Measurements from ENCODE around the gene DPP6.

The DPP6 gene

DNA sequence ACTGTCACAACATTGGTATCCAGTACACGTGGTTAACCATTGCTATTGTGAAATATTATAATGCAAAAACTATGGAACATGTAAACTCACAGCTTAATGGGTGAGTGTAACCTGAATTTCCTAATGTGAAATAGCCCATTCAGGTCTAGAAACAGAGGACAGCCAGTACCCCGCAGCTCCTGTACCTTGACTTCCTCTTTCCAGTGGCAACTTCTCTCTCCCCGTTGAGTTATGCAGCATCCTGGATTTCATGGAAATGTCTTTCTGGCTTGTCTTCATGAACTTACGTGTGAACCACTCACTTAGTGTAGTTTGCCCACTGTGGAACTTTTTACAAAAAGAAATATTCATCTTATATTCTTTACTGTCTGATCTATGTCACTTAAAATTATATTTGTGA lies 384.4 kb downstream of the DPP6 start:
- Histone ChIP-seq H3K27me3 (ENCODE audit: insufficient read depth, poor library complexity, severe bottlenecking) (no peaks in the 10 kb centered on the region), H3K4me3 (ENCODE audit: severe bottlenecking) (no peak overlapping the region), H3K36me3 (ENCODE audit: low read depth) (no peaks in the 10 kb centered on the region), H3K4me1 (ENCODE audit: insufficient read depth, poor library complexity, severe bottlenecking) (no peaks in the 10 kb centered on the region), H3K9me3 (ENCODE audit: severe bottlenecking) (no peaks in the 10 kb centered on the region), H3K27ac (ENCODE audit: poor library complexity, severe bottlenecking) (no peak overlapping the region)
- ATAC-seq (ENCODE audit: low read depth) = no peak
- TF ChIP-seq, protein P1, sequence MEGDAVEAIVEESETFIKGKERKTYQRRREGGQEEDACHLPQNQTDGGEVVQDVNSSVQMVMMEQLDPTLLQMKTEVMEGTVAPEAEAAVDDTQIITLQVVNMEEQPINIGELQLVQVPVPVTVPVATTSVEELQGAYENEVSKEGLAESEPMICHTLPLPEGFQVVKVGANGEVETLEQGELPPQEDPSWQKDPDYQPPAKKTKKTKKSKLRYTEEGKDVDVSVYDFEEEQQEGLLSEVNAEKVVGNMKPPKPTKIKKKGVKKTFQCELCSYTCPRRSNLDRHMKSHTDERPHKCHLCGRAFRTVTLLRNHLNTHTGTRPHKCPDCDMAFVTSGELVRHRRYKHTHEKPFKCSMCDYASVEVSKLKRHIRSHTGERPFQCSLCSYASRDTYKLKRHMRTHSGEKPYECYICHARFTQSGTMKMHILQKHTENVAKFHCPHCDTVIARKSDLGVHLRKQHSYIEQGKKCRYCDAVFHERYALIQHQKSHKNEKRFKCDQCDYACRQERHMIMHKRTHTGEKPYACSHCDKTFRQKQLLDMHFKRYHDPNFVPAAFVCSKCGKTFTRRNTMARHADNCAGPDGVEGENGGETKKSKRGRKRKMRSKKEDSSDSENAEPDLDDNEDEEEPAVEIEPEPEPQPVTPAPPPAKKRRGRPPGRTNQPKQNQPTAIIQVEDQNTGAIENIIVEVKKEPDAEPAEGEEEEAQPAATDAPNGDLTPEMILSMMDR (IDR thresholded peaks at IDR 0.05; ENCODE audit: poor library complexity, severe bottlenecking) = no peak
- no peak for DNase-seq (ENCODE audit: low spot score)

DNA sequence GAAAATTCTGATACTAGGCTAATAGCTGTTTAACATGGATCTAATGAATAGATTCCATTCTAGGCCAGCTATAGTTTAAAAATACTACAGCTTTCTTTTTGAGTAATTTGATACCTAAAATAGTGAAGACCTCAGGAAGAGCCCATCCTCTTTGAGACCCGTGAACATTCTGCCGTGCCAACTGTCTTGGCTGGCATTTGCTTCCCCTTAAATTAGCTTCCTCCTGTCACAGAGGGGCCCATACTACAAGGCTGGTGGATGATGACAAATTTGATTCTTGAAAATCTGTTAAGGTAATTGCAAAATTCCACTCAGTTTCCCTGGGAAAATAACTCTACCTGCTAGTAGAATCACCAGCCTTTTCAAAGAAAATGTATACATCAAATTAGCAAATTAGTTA lies 385.0 kb downstream of the DPP6 start:
- Histone ChIP-seq H3K27ac (ENCODE audit: poor library complexity, severe bottlenecking) (no peak overlapping the region), H3K4me3 (ENCODE audit: severe bottlenecking) (no peak overlapping the region), H3K36me3 (ENCODE audit: low read depth) (no peaks in the 10 kb centered on the region), H3K4me1 (ENCODE audit: insufficient read depth, poor library complexity, severe bottlenecking) (no peaks in the 10 kb centered on the region), H3K27me3 (ENCODE audit: insufficient read depth, poor library complexity, severe bottlenecking) (no peaks in the 10 kb centered on the region), H3K9me3 (ENCODE audit: severe bottlenecking) (no peaks in the 10 kb centered on the region)
- DNase-seq (ENCODE audit: low spot score) (no peak), ATAC-seq (ENCODE audit: low read depth) (no peak)
- TF ChIP-seq, protein P1 (IDR thresholded peaks at IDR 0.05; ENCODE audit: poor library complexity, severe bottlenecking) = no peak

DNA sequence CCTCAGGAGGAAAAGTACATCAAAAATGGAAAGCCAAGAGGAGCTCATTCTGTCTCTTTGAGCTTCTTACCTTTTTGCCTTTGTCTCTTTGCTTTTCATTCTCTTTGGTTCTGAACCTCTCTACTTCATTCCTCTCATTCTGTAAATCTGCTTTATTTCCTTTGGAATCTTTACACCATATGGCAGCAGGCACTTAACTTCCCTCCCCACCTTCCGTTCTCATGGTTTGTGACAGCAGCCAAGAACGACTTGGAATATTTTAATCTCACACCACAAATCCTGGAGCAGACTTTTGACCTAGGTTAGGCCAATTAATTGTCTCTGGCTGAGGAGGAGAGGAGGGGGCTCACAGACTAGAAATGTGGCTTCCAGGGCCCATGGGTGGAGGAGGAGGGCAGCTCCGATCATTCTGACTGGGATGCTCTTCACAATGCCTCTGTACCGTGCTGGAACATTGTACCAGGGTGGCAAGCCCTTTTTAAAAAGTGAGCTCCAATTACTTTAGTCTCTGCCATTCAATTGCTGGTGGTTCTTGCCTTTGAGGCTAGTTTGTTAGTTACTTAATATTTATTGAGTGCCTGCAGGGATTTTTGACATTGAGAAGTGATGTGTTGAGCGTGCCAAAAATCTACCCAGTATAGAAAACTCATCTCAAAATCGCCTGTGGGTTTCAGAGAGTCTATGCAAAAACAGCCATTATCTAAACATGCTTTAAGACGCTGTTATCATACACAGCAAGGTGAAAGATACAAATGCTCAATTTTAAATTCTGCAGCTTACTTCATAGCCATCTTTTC lies 386.6 kb downstream of the DPP6 start:
- TF ChIP-seq, protein P1 (IDR thresholded peaks at IDR 0.05; ENCODE audit: poor library complexity, severe bottlenecking) = no peak
- Histone ChIP-seq H3K4me3 (ENCODE audit: severe bottlenecking) (no peak overlapping the region), H3K36me3 (ENCODE audit: low read depth) (no peaks in the 10 kb centered on the region), H3K27ac (ENCODE audit: poor library complexity, severe bottlenecking) (no peak overlapping the region), H3K9me3 (ENCODE audit: severe bottlenecking) (no peaks in the 10 kb centered on the region), H3K27me3 (ENCODE audit: insufficient read depth, poor library complexity, severe bottlenecking) (no peaks in the 10 kb centered on the region), H3K4me1 (ENCODE audit: insufficient read depth, poor library complexity, severe bottlenecking) (no peaks in the 10 kb centered on the region)
- ATAC-seq (ENCODE audit: low read depth) = no peak
- DNase-seq (ENCODE audit: low spot score) = no peak

DNA sequence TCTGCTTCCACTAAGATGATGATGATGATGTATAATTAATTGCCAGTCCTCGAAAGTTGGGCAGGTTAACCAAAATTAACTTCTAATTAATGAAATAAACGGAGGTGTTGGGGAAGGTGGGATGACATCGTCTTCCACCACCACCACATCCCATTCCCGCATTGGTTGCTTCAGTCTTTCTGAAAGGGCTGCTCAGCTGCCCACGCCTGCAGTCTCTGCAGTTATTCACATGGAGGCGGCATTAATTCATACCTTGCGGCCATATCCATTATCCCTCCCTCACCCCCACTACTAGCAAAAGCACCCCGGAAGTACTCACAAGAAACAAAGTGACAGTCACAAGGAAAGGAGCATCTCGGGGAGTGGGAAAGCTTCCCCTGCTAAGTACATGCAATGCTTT lies 387.9 kb downstream of the DPP6 start:
- DNase-seq (ENCODE audit: low spot score) (no peak), ATAC-seq (ENCODE audit: low read depth) (no peak)
- no peaks in the 10 kb centered on the region for H3K4me1 ChIP-seq (ENCODE audit: insufficient read depth, poor library complexity, severe bottlenecking)
- no peak overlapping the region for H3K4me3 ChIP-seq (ENCODE audit: severe bottlenecking)
- TF ChIP-seq, protein P1 (IDR thresholded peaks at IDR 0.05; ENCODE audit: poor library complexity, severe bottlenecking) = no peak
- no peak overlapping the region for H3K27ac ChIP-seq (ENCODE audit: poor library complexity, severe bottlenecking)
- no peaks in the 10 kb centered on the region for H3K9me3 ChIP-seq (ENCODE audit: severe bottlenecking)
- no peaks in the 10 kb centered on the region for H3K27me3 ChIP-seq (ENCODE audit: insufficient read depth, poor library complexity, severe bottlenecking)
- no peaks in the 10 kb centered on the region for H3K36me3 ChIP-seq (ENCODE audit: low read depth)

DNA sequence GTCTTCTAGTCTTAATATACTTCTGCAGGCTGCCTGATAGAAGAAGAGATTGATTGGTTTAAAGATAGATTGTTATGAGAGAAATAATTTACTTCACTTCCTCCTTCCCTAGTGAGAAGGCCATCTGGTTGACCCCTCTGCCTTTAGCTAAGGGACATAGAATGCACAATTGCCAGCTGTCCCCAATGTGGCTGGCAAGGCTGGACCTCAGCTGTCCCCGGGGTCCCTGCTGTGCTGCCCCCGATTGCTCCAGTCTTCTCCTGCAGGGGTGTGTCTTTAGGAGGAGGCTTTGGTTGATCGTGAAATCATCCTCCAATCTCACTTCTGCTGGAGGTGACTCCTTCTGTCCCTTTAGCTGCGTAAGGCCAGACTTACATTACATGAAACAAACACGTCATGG lies 388.5 kb downstream of the DPP6 start:
- Histone ChIP-seq H3K27me3 (ENCODE audit: insufficient read depth, poor library complexity, severe bottlenecking) (no peaks in the 10 kb centered on the region), H3K9me3 (ENCODE audit: severe bottlenecking) (no peaks in the 10 kb centered on the region), H3K36me3 (ENCODE audit: low read depth) (no peaks in the 10 kb centered on the region), H3K4me1 (ENCODE audit: insufficient read depth, poor library complexity, severe bottlenecking) (no peaks in the 10 kb centered on the region), H3K4me3 (ENCODE audit: severe bottlenecking) (no peak overlapping the region), H3K27ac (ENCODE audit: poor library complexity, severe bottlenecking) (no peak overlapping the region)
- no peak for ATAC-seq (ENCODE audit: low read depth)
- TF ChIP-seq, protein P1 (IDR thresholded peaks at IDR 0.05; ENCODE audit: poor library complexity, severe bottlenecking) = no peak
- no peak for DNase-seq (ENCODE audit: low spot score)

All from RWPE2 (cell line).